CD4-positive, alpha-beta T cell treated with Interleukin-17A for 1 hour (primary cell): ENCODE measurements around the gene USP48.

Experiments used
- DNase-seq: peaks from one replicate; pipeline ENCODE4 v3.0.0-alpha.2; 2020

Gene USP48

DNA sequence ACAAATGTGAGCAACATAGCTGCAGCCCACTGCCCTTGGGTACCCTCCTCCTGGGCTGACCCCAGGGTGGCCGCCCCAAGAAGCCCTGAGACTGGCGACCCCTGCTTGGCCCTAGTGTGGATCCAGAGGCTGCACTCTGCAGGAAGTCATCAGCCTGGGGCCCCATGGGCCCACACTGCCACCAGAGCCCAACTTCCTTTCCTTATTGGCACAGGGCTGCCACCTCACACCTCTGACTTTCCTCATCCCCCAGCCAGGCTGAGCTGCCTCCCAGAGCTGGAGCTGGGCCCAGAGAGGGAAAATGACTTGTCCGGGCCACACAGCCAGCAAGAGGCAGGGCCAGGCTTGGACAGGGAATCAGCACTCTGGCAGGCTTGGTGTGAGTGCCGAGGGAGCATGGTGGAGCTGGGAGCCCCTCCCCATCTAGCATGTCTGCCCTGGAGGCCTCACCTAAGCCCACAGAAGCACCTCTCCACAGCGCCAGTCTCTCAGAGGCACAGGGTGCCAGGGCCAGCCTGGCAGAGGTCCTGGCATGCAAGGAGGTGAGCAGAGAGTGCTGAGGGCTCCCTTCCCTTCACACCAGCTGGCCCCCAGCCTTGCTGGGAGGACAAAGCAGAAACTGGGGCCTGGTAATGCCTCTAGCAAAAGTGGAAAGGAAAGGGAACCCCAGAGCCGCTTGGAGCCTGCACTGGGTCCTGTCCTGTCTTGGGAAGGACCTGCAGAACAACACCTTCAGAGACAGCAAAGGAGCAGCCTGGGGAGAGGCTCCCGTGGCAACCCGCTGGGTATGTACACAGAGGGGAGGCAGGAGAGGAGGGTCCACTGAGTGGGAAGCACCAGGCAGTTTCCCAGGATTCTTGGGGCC, 117.0 kb downstream of the USP48 start:
- DNase-seq: no peak

DNA sequence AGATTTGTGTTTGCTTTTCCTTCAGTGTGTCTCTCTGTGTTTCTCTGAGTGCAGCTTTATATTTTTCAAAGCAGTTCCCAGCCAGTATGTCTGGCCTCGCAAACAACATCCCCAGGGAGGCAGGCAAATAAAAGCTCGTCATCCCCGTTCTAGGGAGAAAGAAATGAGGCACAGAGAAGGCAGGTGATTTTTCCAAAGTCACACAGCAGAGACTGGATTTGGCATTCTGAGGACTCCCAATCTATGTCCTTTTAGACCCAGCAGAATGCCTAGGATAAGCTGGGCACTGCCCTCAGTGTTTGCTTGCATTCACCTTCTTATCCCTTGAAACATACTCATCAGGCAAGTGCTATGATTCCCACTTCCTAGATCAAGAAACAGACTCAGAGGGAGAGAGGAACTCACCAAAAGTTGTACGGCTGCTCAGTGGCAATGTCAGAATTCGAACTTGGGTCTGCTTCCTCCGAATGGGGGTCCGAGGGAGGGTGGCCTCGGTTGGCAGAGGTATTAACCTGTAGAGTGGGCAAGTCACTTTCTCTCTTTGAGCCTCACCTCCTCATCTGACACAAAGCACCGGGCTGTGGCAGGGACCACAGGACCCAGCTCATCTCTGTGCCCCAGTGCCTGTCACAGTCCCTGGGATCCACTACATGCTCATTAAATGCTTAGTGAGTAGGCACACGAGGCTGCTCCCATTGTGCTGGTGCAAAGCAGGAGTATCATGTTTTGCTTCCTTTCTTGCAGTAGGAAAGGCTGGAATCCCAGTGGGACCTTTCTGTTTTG, 118.0 kb downstream of the USP48 start:
- no peak for DNase-seq

DNA sequence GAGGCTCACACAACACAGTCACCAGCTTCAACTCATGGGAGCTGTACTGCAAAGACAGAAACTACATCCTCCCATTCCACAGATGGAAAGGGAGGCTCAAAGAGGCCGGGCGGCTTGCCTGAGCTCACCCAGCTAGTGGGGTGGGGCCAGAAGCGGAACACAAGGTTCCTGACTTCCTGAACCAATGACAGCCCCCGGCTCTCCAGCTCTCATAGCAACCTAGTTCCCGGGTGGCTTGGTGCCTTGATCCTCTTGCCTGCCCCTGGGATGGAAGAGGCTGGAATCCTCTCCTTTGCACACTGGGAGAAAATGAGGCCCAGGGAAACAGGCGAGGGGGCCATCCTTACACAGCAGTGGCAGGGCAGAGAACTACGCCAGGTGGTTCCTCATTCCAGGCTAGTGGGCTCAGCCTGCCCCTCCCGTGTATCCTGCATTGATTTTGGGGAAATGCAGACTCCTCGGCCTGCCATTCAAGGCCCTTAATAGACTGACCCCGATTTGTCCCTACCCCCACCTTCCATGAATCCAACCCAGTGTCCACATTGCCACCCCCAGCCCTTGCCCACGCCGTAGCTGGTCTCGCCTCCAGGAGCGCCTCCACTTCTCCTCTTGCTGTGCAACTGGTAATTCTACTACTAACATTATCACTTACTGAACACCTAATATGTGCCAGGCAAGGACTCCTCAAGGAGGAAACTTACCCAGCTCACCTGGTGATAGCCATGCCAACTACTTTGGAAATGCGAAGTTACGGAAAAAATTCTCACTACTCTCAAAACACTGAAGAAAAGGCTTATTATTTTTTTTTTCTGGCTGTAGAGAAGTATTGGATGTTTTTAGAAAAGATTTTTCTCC, 118.8 kb downstream of the USP48 start:
- DNase-seq: no peak

GRCh38 chr1:21663248-21663950, 119.5 kb downstream of the USP48 start:
- no peak for DNase-seq

DNA sequence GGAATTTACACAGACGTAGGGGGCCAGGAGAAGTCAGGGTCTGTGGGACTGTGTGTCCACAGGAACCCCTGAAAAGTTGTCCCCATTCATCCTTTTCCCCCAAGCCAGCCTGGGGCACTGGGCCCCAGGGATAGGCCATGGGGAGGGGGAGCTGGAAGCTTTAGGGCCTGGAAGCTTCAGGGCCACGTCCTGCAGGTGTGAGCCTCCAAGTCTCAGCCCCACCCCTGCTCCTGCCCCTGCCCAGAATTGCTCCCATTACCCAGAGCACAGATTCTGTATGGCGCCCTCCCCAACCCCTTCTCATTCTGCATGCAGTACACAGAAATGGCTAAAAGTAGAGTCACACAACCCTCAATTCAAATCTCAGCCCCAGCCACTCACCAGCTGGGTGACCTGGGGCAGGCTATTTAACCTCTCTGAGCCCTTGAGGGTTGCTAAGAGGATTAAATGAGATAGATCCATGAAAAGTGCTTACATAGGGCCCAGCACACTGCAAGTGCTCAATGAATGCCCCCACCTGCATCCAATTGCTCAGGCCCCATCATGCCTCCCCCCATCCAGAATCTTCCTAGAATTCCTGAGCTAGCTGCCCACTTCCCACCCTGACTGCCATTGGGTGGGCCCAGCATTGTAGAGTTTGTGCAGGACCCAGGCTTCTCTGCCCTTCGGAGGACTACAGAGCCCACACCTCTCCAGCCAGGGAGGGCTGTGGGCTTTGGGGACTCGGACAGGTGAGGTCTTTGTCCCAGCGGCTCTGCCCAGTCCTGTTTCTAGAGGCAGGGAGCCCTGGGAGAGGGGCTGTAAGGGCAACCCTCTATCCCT, 120.3 kb downstream of the USP48 start:
- no peak for DNase-seq

DNA sequence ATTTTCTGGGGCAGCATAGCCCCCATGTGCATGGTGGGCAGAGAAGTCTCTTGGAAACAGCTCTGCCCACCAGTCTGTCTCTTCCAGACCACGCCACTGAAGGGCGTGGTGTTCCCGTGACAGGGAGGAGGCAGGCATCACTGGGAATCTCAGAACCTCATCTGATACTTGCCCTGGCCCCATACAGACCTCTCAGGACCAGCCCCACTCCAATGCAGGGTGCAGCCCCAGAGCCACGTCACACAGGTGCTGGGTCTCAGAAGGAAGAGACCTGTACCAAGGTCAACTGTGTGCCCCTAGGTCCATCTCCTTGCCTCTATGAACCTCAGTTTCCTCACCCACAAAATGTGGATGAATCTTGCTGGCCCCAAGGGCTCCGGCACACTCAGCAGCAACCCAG, 121.1 kb downstream of the USP48 start:
- DNase-seq: no peak

DNA sequence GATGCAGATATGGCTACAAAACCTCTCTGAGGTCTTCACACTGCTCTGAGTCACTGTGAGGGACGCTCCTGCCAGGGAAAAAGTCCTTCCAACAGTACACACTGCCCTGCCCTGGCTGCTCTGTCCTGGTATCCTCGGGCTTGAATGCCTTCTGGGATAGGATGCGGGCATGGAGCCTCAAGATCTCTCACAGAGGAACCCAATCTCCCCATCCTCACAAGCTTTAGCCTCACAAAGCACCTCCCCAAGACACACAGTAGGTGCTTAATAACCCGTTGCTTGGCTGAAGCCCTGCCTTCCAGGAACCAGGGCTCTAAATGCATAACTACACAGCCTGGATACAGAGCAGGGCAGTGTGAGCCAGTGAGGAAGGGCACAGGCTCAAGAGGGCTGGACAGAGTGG, 123.0 kb downstream of the USP48 start:
- no peak for DNase-seq

DNA sequence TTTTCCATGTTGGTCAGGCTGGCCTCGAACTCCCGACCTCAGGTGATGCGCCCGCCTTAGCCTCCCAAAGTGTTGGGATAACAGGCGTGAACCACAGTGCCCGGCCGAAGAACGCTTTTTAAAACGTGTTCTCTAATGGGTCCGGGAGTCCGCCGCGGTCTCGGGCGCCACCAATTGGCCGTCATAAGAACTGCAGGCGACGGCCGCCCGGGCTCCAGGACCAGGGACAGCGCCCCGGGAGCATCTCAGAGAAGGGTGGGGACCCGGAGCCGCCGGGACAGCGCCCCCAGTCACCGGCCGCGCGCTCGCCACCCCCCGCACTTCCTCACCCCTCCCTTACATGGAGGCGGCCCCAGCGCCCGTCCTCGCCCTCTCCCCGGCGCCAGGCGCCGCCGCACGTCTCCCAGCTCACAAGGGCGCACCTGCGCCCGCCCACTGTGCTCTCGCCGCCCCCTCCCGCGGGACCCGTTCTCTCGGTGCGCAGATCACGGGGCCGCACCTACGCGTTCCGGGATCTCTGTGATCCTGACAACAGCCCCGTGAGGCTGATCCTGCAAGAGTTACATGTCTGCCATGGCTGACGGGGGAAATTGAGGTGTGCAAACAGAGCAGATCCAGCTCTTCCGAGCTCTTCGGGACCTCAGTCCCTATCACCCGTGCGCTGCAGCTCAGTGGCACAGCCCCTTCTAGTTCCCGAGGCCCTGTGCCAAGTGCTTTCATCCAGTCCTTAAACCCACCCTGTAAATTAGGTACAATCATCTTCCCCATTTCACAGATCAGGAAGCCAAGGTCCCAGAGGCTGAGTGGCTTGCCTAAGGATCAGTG, 123.6 kb downstream of the USP48 start:
- DNase-seq: peak; percentile 87

DNA sequence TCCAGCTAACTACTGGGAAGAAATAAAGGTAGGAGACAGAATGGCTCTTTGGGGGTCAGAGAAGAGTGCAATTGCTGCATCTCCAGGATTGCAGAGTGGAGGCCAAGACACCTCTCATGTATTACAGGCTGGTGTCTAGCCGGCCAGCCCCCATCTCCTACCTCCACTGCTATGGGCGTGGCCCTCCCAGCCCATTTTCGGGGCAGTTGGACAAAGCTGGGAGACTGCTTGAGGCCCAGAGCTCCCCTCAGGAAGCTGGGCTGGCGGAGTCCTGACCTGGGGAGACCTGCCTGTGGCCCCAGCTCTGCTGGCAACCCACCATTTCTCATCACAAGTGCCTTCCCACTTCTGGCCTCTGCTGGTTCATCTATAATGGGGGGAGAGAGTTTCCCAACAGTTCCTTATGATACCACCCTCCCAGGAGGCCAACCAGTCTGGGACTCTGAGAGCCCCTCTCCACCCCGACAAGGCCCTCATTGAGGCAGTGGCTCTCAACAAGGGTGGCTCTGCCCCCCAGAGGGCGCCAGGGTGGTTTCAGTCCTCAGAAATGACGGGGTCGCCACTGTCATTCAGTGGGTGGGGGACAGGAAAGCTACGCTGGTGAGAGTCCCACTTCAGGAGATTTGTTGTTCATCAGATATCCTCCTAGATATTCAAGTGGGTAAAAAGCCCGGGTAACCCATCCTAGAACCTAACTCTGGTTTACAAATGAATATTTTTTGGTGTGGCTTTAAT, 125.3 kb downstream of the USP48 start:
- no peak for DNase-seq

DNA sequence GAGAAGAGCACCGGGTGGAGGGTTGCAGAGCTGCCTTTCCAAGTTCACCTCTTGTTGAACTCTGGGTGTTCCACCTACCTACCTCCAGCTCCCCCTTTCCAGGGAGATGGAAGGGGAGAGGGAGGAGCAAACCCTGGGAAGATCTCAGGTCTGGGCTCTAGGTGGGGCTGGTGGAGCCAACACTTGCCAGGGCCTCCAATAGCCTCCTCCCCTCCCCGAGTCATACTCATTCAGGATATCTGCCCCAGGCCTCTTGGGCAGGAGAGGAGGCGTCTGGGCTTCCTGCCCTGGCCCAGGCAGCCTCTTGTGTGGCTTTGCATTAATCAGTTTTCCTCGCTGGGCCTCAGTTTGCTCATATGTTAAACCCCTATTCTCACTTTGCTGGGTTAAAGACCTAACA, 127.2 kb downstream of the USP48 start:
- no peak for DNase-seq

- DNase-seq: no peak
These were observed 127.7 kb downstream of the USP48 start for GRCh38 chr1:21655259-21655658.

DNA sequence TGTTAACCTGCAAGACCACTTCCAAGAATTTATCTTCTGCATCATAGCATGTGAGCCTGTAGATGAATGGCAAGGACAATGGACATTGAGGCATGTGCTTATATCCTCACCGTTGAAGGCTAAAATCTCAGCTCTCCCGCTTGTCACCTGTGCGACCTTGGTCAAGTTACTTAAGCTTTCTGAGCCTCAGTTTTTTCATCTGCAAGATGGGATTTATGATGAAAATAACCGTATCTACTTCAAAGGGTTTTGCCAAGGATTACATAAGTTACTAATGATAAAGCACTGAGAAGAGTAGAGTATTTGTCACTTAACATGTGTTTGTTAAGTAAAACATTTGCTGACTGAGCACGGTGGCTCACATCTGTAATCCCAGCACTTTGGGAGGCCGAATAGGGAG, 128.7 kb downstream of the USP48 start:
- no peak for DNase-seq

DNA sequence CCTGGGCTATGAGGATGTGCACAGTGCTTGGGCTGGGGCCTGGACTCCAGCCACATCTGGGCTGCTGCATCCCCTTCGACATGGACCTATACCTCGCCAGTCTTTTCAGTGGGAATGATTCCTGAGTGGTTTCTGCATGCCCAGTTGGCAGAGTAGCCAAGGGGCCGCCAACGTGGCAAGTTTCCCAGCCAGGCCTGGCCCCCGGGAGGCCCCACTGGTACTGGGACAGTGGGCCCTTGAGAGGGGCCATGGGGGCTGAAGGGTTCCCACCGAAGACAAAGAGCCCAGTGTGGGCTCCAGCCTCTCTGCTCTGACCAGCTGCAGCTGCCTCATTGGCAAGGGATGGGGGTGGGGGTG, 129.2 kb downstream of the USP48 start:
- no peak for DNase-seq

DNA sequence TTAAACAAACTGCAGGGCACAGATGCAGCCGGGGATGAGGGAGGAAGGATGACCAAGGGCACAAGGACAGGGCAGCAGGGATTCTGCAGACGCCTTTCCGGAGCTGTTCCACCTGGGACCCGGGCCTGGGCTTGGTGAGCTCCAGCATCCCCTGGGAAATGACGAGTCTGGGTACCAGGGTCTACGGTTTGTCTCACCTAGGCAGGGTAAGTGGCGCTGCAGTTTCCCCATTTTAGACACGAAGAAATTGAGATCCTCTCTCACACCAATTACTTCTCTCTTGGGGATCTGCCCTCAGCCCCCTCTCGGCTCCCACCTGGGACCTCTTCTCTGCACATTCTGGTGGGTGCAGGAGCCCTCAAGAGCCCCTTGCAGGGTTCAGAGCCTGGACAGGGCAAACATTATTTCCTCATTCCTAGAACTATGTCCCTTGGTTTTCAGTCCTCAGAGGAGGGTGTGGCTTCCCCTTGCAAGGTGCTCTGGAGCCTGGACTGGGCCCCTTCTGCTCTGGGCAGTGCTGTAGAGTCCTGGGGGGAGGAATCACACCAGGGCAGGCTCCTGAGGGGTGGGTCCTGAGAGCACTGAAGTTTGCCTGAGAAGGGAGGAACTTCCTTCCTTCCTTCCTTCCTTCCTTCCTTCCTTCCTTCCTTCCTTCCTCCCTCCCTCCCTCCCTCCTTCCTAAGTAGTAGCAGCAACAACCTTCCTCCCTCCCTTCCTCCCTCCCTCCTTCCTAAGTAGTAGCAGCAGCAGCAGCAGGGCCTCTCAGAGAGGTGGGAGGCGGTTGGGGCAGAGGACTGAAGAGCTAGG, 129.8 kb downstream of the USP48 start:
- DNase-seq: no peak

- DNase-seq: no peak
These were observed 130.6 kb downstream of the USP48 start for GRCh38 chr1:21652101-21652936.

- DNase-seq: peak; percentile 51
These were observed 131.5 kb downstream of the USP48 start for GRCh38 chr1:21651214-21652042.

DNA sequence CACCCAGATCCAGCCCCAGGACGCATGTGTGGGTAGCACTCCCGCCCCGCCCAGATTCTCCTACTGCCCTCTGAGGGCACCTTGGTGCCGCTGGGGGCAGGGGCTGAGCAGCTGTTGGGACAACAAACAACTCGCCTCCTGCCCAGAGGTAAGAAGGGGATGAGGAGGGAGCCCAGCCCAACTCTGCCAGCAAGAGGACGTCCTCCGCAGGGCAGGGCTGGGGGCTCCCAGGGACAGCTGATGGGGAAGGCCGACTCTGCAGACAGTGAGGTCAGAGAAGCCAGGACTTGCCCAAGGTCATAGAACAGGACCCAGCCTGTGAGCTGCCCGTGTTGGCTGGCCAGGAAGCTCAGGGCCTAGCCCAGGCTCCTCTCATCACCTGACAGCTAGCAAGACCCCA, 132.5 kb downstream of the USP48 start:
- DNase-seq: no peak
